GM06990 (cell line): ENCODE measurements around the gene VEGFA.

ENCODE experiments used
- DNase-seq: peaks from one replicate; pipeline ENCODE4 v3.0.0-alpha.2; 2011; ENCODE audit not compliant: insufficient read length; ENCODE audit errors: extremely low read depth
- H3K27me3 ChIP-seq: replicated peaks from 2 replicates; pipeline ENCODE4 v1.6.0; 2011; ENCODE audit warnings: low read length; ENCODE audit not compliant: control insufficient read depth, insufficient read depth
- H3K36me3 ChIP-seq: 2 replicates; pipeline ENCODE4 v1.5.1; 2011; ENCODE audit warnings: low read length; ENCODE audit not compliant: control insufficient read depth, insufficient read depth
- H3K4me3 ChIP-seq: replicated peaks from 2 replicates; pipeline ENCODE4 v1.5.1; 2011; ENCODE audit warnings: low read depth, mild to moderate bottlenecking, control low read depth, low read length
- TF ChIP-seq, protein P1 (sequence below): IDR thresholded peaks from 2 replicates; pipeline ENCODE4 v1.5.1; 2011; ENCODE audit warnings: low read length, control low read depth, mild to moderate bottlenecking, inconsistent platforms; ENCODE audit not compliant: insufficient read depth, poor library complexity, severe bottlenecking

Gene VEGFA

DNA sequence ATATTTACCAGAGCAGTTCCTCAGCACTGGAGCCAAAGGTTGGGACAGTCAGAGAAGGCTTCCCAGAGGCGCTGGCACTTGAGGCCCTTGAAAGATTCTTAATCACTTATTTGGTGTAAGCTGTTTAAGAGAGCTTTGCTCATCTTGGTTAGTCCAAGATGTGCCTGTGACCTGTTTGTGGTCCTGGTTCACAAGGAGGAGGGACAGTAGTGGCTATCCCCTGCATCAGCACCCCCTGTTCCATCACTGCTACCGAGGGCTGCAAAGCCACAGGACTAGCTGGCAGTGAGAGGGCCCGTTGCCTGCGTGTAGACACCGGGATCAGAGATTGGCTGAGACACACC, 35.7 kb downstream of the VEGFA start:
- H3K36me3 ChIP-seq: no peaks in the 10 kb centered on the region
- no peak for DNase-seq
- H3K4me3 ChIP-seq: no peak overlapping the region
- TF ChIP-seq, protein P1, sequence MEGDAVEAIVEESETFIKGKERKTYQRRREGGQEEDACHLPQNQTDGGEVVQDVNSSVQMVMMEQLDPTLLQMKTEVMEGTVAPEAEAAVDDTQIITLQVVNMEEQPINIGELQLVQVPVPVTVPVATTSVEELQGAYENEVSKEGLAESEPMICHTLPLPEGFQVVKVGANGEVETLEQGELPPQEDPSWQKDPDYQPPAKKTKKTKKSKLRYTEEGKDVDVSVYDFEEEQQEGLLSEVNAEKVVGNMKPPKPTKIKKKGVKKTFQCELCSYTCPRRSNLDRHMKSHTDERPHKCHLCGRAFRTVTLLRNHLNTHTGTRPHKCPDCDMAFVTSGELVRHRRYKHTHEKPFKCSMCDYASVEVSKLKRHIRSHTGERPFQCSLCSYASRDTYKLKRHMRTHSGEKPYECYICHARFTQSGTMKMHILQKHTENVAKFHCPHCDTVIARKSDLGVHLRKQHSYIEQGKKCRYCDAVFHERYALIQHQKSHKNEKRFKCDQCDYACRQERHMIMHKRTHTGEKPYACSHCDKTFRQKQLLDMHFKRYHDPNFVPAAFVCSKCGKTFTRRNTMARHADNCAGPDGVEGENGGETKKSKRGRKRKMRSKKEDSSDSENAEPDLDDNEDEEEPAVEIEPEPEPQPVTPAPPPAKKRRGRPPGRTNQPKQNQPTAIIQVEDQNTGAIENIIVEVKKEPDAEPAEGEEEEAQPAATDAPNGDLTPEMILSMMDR: no peak
- no peaks in the 10 kb centered on the region for H3K27me3 ChIP-seq

DNA sequence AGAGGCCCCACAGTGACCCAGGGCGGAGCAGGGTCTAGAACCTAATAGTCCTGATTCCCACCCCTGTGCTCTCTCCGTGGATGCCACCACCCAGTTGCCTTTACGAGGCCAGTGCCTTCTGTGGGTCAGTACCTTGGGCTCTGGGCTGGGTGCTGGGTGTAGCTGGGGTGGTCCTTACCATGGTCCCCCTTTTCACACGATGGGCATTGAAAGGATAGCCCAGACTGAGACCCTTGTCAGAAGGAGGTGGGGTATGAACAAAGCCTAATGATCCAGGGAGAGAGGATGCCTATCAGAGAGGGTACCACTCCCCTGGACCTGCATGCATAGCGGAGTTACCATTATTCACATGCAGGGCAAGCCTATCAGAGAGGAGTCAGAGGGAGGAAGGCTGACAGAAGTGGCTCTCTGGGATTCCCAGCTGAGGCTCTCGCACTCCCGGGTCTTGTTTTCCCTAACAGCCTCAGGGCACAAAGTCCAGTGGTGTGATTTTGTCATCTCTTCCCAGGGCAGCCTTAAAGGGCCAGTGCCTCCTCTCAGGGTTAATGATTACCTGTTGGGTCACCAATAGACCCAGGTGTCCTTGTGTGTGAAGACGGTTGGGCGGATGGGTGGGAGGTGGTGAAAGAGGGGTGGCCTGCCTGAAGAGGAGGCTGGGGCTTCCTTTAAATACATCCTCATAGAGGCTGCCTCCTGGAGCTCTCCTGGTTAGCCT, 36.2 kb downstream of the VEGFA start:
- H3K36me3 ChIP-seq: no peaks in the 10 kb centered on the region
- H3K27me3 ChIP-seq: no peaks in the 10 kb centered on the region
- TF ChIP-seq, protein P1: no peak
- DNase-seq: no peak
- H3K4me3 ChIP-seq: no peak overlapping the region

DNA sequence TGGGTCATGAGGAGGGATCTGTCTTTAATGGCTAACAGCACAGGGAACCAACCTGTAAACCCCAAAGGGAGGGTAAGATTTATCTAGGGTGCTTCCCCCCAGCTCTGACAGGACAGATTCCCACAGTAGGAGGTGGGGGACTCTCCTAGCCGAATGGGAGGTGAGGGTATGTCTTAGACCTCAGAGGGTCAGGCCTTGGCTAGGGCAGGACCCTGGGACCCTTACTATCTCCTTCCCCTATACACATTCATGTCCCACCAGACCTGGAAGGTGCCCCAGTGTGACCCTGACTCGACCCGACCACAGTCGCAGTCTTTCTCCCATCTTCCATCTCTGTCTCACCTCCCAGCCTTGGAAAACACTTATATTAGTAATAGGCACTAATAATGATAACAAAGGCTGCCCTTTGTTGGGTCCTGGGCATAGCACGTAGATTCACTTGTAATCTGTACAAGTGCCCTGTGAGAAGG, 36.8 kb downstream of the VEGFA start:
- TF ChIP-seq, protein P1: no peak
- no peak for DNase-seq

DNA sequence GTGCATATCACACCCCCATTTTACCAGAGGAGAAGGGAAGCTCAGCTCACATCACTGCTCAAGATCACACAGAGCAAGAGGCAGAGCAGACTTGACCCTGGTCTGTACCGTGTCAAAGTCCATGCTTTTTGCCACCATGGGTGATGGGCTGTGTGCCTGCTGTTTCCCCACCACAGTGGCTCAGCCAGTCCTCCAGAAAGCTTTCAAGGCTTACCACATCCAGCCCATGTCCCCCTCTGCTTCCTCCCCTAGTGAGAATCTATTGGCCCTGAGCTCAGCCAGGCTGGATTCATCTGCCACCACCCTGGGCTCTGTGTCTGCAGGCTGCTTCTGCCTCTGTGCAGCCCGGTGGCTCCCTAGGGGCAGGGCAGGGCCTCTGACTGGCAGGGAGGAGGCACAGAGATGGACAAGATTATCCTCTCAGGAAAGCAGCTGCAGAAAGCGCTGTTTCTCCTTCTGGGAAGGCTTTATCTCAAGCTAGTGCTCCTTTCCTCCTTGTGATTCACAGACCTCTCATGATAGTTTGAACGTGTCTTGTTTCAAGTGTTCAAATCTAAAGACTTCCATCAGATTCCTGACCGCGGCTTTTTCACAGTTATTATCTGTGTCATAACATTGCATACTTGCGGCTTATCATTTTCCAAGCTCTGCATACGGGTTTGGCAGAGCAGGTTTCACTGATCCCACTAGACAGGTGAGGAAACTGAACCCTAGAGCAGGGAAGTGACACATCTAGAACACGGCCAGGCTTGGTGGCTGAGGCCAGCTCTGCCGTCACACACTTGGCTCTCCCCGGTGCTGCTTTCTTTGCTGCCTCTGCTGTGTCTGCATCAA, 37.4 kb downstream of the VEGFA start:
- no peak for DNase-seq
- TF ChIP-seq, protein P1: no peak
- Histone ChIP-seq H3K4me3 (no peak overlapping the region), H3K27me3 (no peaks in the 10 kb centered on the region), H3K36me3 (no peaks in the 10 kb centered on the region)

More for the DNA sequence above, 36.8 kb downstream of the VEGFA start:
- H3K27me3 ChIP-seq: no peaks in the 10 kb centered on the region
- H3K4me3 ChIP-seq: no peak overlapping the region
- no peaks in the 10 kb centered on the region for H3K36me3 ChIP-seq

DNA sequence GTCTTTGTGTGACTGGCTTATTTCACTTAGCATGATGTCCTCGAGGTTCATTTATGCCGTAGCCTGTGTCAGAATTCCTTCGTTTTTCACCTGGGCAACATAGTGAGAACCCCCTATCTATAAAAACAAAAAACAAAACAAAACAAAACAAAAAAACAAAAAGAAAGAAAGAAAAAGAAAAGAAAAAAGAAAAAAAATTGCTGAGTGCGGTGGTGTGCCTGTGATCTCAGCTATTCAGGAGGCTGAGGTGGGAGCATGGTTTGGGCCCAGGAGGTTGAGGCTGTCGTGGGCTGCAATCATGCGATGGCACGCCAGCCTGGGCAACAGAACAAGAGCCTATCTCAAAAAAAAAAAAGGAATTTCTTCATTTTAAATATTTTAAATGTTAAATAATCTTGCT, 38.4 kb downstream of the VEGFA start:
- DNase-seq: no peak
- TF ChIP-seq, protein P1: no peak
- no peaks in the 10 kb centered on the region for H3K36me3 ChIP-seq
- H3K4me3 ChIP-seq: no peak overlapping the region
- no peaks in the 10 kb centered on the region for H3K27me3 ChIP-seq
